Heart right ventricle (tissue), 16 donors: ENCODE data around the gene KRT80. TPM values are rescaled to one million over a fixed set of nuclear protein-coding genes. Genes with fewer than 3 reads are reported as not detected.

Experiments used
- ATAC-seq, 8 donors: fragments of 200-7000 bp; cut with Tn5 transposase; one replicate each; pipeline ENCODE4 v1.9.1; 2020; ENCODE audit warnings: mild to moderate bottlenecking in 8 of 8, moderate library complexity in 8 of 8, moderate number of reproducible peaks in 1 of 8
- DNase-seq, 2 donors: peaks; one replicate each; pipeline ENCODE4 v3.0.0-alpha.2; 2020
- H3K27ac ChIP-seq, 10 donors: fragments of 200-600 bp; sonication (generic) in 2 of 10; one replicate each; pipeline versions ENCODE4 v1.5.0 to v1.8.0; 2020 to 2022; ENCODE audit warnings: mild to moderate bottlenecking in 3 of 10
- H3K27me3 ChIP-seq, 7 donors: fragments of 200-600 bp; one replicate each; pipeline ENCODE4 v1.8.0; 2021 to 2022; ENCODE audit warnings: mild to moderate bottlenecking in 2 of 7
- H3K36me3 ChIP-seq, 9 donors: fragments of 200-600 bp; sonication (generic) in 1 of 9; one replicate each; pipeline versions ENCODE4 v1.5.0 to v1.8.0; 2020 to 2022; ENCODE audit warnings: mild to moderate bottlenecking in 2 of 9
- H3K4me1 ChIP-seq, 9 donors: fragments of 200-600 bp; sonication (generic) in 1 of 9; one replicate each; pipeline versions ENCODE4 v1.5.0 to v1.8.0; 2020 to 2022; ENCODE audit warnings: mild to moderate bottlenecking in 4 of 9
- H3K4me3 ChIP-seq, 10 donors: fragments of 200-600 bp; sonication (generic) in 2 of 10; one replicate each; pipeline versions ENCODE4 v1.5.0 to v1.8.0; 2020 to 2022; ENCODE audit warnings: mild to moderate bottlenecking in 7 of 10, moderate library complexity in 2 of 10
- H3K9me3 ChIP-seq, 11 donors: fragments of 200-600 bp in 10 of 11; sonication (generic) in 2 of 11; one replicate each; pipeline versions ENCODE4 v1.5.0 to v1.8.0; 2013 to 2022; ENCODE audit warnings: mild to moderate bottlenecking in 2 of 11, control low read depth in 1 of 11, moderate library complexity in 1 of 11
- WGBS, 2 donors: extraction: QIAGEN DNeasy Blood & Tissue Kit; methylation state at CpG; one replicate each; pipeline ENCODE4 v1.1.7; 2013; ENCODE audit warnings: inconsistent platforms in 1 of 2; 5-methylcytosine and 5-hydroxymethylcytosine counted together
- intact Hi-C, 10 donors: fragments of 100-400 bp; cut with DNase I; formaldehyde crosslinking; loops; one replicate each; pipeline versions ENCODE4 v1.11.1 to v1.14.2; 2022
- polyA plus RNA-seq, 2 donors: library from polyadenylated mRNA; stranded (reverse); fragments of 200-250 nt; gene quantifications; one replicate each; pipeline ENCODE4 v1.2.3, GENCODE V29; 2013
- total RNA-seq, 10 donors: library from RNA; stranded (reverse); fragmentation: NEBNext Ultra II Directional in 3 of 10; extraction: Animal tissue kit (Norgen Biotek cat#: 25700) in 3 of 10; gene quantifications; one replicate each; pipeline versions ENCODE4 v1.2.1 to v1.2.4, GENCODE V29; 2021 to 2023
- TF ChIP-seq, protein P1 (sequence below), 9 donors: fragments of 200-600 bp; sonication (generic) in 2 of 9; IDR thresholded peaks; one replicate each; pipeline versions ENCODE4 v1.5.0 to v1.8.0; 2021 to 2022; ENCODE audit warnings: antibody characterized with exemption in 9 of 9, mild to moderate bottlenecking in 5 of 9, moderate library complexity in 1 of 9
- donor health status: Arrhythmogenic right ventricular cardiomyopathy.
- donor health status: ischemic (EF 13 %, LVEDD 7.1; RV severe dilation, severe dysfunction).
- donor health status: healthy with polysubstance abuse.
- donor health status: DM: no; HTN: yes; CAD: no.
- donor health status: DM: no; HTN: no; CAD: no.
- donor health status: ischemic (EF 25% LVEDD 6.9; RV normal size, moderate dysfunction).
- donor health status: ischemic (EF 25% LVEDD 5.7; RV mildly dilated, moderate dysfunction).
- donor health status: healthy.
- donor health status: DM: yes; HTN: yes; CAD: no.
- donor health status: Ischemic cardiomyopathy.
- donor health status: ischemic (EF 35%, LVEDD 5.7; RV mildly dilated, moderate dysfunction).
- donor health status: nonischemic (EF 11% LVEDD 7.7; RV severe dilation, severe dysfunction).
- donor health status: DM: yes; HTN: yes; CAD: no.
- donor health status: PGD.
- donor health status: ischemic (EF 29% LVEDD 5.4; RV normal size, mild dysfunction).
- donor health status: nonischemic (EF 23%, LVEDD 6.1; RV moderate dilation, normal function).

Gene KRT80
- total and polyA plus RNA-seq, 12 donors: 0.07 to 0.79 (median 0.16) TPM; not detected in 1

DNA sequence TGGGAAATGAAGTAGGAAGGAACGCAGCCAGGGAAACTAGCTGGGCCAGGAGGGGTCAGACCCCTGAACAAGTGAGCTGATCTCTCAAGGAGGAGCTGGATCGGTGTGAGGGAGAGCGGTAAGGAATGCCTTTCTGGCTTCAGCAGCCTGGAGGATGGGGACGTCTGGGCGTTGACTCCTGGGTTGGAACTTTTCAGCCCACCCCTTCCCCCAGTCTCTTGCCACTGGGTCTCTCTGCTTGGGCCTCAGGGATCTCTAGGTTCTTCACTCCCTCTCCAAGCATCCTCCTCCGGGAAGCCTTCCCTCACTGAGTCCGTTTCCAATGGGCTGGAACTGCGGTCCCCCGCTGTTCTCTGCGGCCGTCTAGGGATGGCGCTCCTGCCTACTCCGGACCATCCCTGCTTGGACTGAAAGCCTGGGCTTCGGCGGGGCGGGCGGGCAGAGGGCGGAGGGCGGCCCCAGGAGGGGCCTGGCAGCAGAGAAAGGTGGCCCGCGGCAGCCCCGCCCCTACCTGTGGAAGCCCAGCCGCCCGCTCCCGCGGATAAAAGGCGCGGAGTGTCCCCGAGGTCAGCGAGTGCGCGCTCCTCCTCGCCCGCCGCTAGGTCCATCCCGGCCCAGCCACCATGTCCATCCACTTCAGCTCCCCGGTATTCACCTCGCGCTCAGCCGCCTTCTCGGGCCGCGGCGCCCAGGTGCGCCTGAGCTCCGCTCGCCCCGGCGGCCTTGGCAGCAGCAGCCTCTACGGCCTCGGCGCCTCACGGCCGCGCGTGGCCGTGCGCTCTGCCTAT lies 41.1 kb upstream of the KRT80 start, which contains the start of gene KRT7:
Gene KRT7, plus strand, starts transcription at position 570 of the 788 bp plus-strand sequence. Its CDS starts 54 bp downstream, at position 624.
- 4 to 8% methylated on average over 58 of the region's 58 CpGs for WGBS, 2 donors
- intact Hi-C loops: no loop called here
- no peak for DNase-seq
- Histone ChIP-seq H3K36me3 (no peaks in the 10 kb centered on the region), H3K9me3 (no peaks in the 10 kb centered on the region), H3K27ac (peak within 1 kb of the TSS in 1 of 10 donors; percentile 48), H3K4me3 (peak within 1 kb of the TSS in 5 of 10 donors; percentile 3 to 14 (median 10)), H3K27me3 (peaks cover 15 to 52% (median 32%) of the 10 kb centered on the region in 7 donors), H3K4me1 (peaks cover 4 to 45% (median 19%) of the 10 kb centered on the region in 9 donors)
- no peak for ATAC-seq
- TF ChIP-seq, protein P1, sequence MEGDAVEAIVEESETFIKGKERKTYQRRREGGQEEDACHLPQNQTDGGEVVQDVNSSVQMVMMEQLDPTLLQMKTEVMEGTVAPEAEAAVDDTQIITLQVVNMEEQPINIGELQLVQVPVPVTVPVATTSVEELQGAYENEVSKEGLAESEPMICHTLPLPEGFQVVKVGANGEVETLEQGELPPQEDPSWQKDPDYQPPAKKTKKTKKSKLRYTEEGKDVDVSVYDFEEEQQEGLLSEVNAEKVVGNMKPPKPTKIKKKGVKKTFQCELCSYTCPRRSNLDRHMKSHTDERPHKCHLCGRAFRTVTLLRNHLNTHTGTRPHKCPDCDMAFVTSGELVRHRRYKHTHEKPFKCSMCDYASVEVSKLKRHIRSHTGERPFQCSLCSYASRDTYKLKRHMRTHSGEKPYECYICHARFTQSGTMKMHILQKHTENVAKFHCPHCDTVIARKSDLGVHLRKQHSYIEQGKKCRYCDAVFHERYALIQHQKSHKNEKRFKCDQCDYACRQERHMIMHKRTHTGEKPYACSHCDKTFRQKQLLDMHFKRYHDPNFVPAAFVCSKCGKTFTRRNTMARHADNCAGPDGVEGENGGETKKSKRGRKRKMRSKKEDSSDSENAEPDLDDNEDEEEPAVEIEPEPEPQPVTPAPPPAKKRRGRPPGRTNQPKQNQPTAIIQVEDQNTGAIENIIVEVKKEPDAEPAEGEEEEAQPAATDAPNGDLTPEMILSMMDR (IDR thresholded peaks at IDR 0.05): no peak

DNA sequence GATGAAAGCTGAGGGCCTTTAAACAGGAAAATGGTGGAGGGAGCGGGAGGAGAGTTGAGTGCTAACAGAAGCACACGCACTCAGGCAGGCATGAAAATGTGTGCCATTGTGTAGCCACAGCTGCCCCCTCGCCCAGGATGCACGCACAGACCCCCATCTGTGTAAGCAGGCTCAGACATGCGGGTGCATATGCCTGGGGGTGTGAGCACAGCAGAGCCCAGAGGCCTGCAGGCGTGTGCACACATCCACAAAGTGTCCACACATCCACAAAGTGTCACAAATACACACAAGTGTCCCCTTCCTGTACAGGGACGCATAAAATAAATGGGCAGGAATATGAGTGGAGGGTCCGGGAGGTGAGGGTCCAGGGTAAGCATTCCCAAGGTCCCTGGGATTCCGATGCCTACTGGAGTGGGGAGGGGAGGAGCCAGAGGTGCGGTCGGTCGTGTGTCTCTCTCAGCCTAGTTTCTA lies 40.4 kb upstream of the KRT80 start:
- WGBS, 2 donors: 51 to 60% methylated on average over 12 of the region's 12 CpGs
- no peak overlapping the region for H3K4me3 ChIP-seq
- H3K27me3 ChIP-seq: peaks cover 15 to 52% (median 32%) of the 10 kb centered on the region in 7 donors
- H3K36me3 ChIP-seq: no peaks in the 10 kb centered on the region
- intact Hi-C loops: no loop called here
- H3K9me3 ChIP-seq: no peaks in the 10 kb centered on the region
- ATAC-seq: no peak
- no peak for DNase-seq
- H3K4me1 ChIP-seq: peaks cover 4 to 45% (median 19%) of the 10 kb centered on the region in 9 donors
- H3K27ac ChIP-seq: peak overlapping the region in 1 of 10 donors; percentile 48
- TF ChIP-seq, protein P1 (IDR thresholded peaks at IDR 0.05): no peak

DNA sequence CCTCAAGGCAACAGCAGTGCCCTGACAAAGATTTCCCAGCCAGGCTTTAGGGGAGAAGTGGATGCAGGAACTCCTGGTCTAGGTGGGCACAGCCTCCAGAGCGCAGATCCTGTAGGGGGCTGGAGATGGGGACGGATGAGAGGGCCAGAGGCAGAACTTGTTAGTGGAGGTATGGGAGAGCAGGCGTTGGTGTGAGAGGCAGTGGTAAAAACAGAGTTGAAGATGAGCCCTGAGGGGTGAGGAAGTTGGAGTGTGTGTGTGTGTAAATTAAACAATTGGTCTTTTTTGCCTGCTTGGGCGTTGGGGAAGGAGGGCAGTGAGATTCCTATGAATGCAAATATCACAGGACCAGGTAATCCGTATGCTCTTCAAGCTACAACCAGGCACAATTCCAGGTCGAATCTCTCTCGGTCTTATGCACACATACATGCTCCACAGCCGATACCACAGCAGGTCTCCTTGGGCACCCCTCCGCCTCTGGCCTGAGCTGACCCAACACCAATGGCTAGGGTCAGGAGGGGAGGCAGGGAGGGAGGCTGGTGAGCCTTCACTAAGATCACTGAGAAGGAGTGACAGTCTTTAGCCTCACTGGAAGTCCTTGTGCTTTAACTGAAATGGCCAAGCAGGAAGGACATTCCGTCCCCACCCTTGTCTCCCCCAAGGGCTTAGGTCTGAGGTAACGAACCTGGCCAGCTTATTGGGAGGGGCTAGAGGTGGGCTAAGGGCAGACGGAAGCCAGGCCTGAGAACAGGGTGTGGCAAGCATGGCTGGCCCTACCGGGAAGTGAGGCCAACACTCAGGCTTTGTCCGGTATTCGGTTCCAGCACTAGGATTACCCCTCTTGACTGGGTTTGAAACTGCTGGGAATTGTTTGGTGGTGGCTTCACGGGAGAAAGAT lies 39.7 kb upstream of the KRT80 start:
- H3K27ac ChIP-seq: no peak overlapping the region
- H3K9me3 ChIP-seq: no peaks in the 10 kb centered on the region
- WGBS, 2 donors: 77 to 78% methylated on average over 16 of the region's 16 CpGs
- DNase-seq (no peak), ATAC-seq (peak in 4 of 8 donors; percentile 13 to 32 (median 20))
- TF ChIP-seq, protein P1 (IDR thresholded peaks at IDR 0.05): no peak
- peaks cover 4 to 45% (median 19%) of the 10 kb centered on the region in 9 donors for H3K4me1 ChIP-seq
- no peaks in the 10 kb centered on the region for H3K36me3 ChIP-seq
- intact Hi-C loops: no loop called here
- no peak overlapping the region for H3K4me3 ChIP-seq
- H3K27me3 ChIP-seq: peaks cover 15 to 52% (median 32%) of the 10 kb centered on the region in 7 donors
